H9 (cell line): Measurements from ENCODE around the gene MEIS2. TPM values are rescaled to one million over a fixed set of nuclear protein-coding genes. Genes with fewer than 3 reads are reported as not detected.

Experiments
- DNase-seq: peaks from one replicate; pipeline ENCODE4 v3.0.0-alpha.2; 2017
- H2AFZ ChIP-seq: one replicate; pipeline ENCODE4 v1.6.1; 2013; ENCODE audit warnings: mild to moderate bottlenecking, low read length, control low read depth, moderate library complexity
- H2AK5ac ChIP-seq: 2 replicates; pipeline ENCODE4 v1.6.1; 2013; ENCODE audit warnings: low read length, control low read depth, mixed read lengths; ENCODE audit not compliant: insufficient read length
- H2BK120ac ChIP-seq: one replicate; pipeline ENCODE4 v1.6.1; 2013; ENCODE audit warnings: low read depth, mild to moderate bottlenecking, low read length, control low read depth, inconsistent platforms; ENCODE audit not compliant: poor library complexity, severe bottlenecking
- H2BK12ac ChIP-seq: 2 replicates; pipeline ENCODE4 v1.6.1; 2013; ENCODE audit warnings: low read length, control low read depth, mixed read lengths, low read depth; ENCODE audit not compliant: insufficient read length
- H2BK15ac ChIP-seq: 2 replicates; pipeline ENCODE4 v1.6.1; 2013; ENCODE audit warnings: low read depth, low read length, control low read depth
- H2BK20ac ChIP-seq: one replicate; pipeline ENCODE4 v1.6.1; 2013; ENCODE audit warnings: low read depth, mild to moderate bottlenecking, low read length, control low read depth, inconsistent platforms; ENCODE audit not compliant: poor library complexity, severe bottlenecking
- H2BK5ac ChIP-seq: 2 replicates; pipeline ENCODE4 v1.6.1; 2013; ENCODE audit warnings: low read length, control low read depth, mixed read lengths; ENCODE audit not compliant: insufficient read length
- H3K14ac ChIP-seq: 2 replicates; pipeline ENCODE4 v1.6.1; 2013; ENCODE audit warnings: low read length, control low read depth; ENCODE audit not compliant: insufficient read depth
- H3K18ac ChIP-seq: 2 replicates; pipeline ENCODE4 v1.6.1; 2013; ENCODE audit warnings: low read depth, mild to moderate bottlenecking, mixed read lengths, low read length, control low read depth; ENCODE audit not compliant: insufficient read length
- H3K23ac ChIP-seq: 2 replicates; pipeline ENCODE4 v1.6.1; 2013; ENCODE audit warnings: low read length, control low read depth, mixed read lengths, low read depth; ENCODE audit not compliant: insufficient read length
- H3K23me2 ChIP-seq: 2 replicates; pipeline ENCODE4 v1.6.1; 2013; ENCODE audit warnings: low read depth, mild to moderate bottlenecking, mixed read lengths, low read length, control low read depth; ENCODE audit not compliant: insufficient read length, poor library complexity, severe bottlenecking
- H3K27ac ChIP-seq: 2 replicates; pipeline ENCODE4 v1.5.1; 2013; ENCODE audit warnings: low read length, control low read depth, mixed read lengths, low read depth; ENCODE audit not compliant: insufficient read length
- H3K27me3 ChIP-seq: 2 replicates; pipeline ENCODE4 v1.6.1; 2013; ENCODE audit warnings: low read length, control low read depth, inconsistent platforms; ENCODE audit not compliant: insufficient read depth
- H3K4ac ChIP-seq: 2 replicates; pipeline ENCODE4 v1.6.1; 2013; ENCODE audit warnings: low read depth, mild to moderate bottlenecking, control low read depth, inconsistent platforms, low read length, moderate library complexity
- H3K4me1 ChIP-seq: 2 replicates; pipeline ENCODE4 v1.6.1; 2013; ENCODE audit warnings: low read length, control low read depth, inconsistent platforms; ENCODE audit not compliant: insufficient read depth
- H3K4me2 ChIP-seq: 2 replicates; pipeline ENCODE4 v1.6.1; 2013; ENCODE audit warnings: low read length, control low read depth, mixed read lengths; ENCODE audit not compliant: insufficient read length, insufficient read depth
- H3K56ac ChIP-seq: 2 replicates; pipeline ENCODE4 v1.6.1; 2013; ENCODE audit warnings: low read depth, mild to moderate bottlenecking, mixed read lengths, low read length, control low read depth; ENCODE audit not compliant: insufficient read length
- H3K79me1 ChIP-seq: 2 replicates; pipeline ENCODE4 v1.6.1; 2013; ENCODE audit warnings: low read depth, mild to moderate bottlenecking, moderate library complexity, low read length, control low read depth, inconsistent platforms; ENCODE audit not compliant: insufficient read depth, poor library complexity, severe bottlenecking
- H3K79me2 ChIP-seq: 2 replicates; pipeline ENCODE4 v1.6.1; 2013; ENCODE audit warnings: low read length, control low read depth, inconsistent platforms; ENCODE audit not compliant: insufficient read depth
- H3K9ac ChIP-seq: 2 replicates; pipeline ENCODE4 v1.6.1; 2013; ENCODE audit warnings: low read length, control low read depth, mixed read lengths; ENCODE audit not compliant: insufficient read length; ENCODE audit errors: extremely low read depth
- H3K9me3 ChIP-seq: one replicate; pipeline ENCODE4 v1.6.1; 2013; ENCODE audit warnings: low read depth, low read length, inconsistent platforms; ENCODE audit not compliant: control insufficient read depth
- H3T11ph ChIP-seq: one replicate; pipeline ENCODE4 v1.6.1; 2013; ENCODE audit warnings: mild to moderate bottlenecking, low read length, control low read depth, inconsistent platforms
- H4K20me1 ChIP-seq: one replicate; pipeline ENCODE4 v1.6.1; 2013; ENCODE audit not compliant: control insufficient read depth, insufficient read length, insufficient read depth
- H4K5ac ChIP-seq: 2 replicates; pipeline ENCODE4 v1.6.1; 2013; ENCODE audit warnings: low read depth, mild to moderate bottlenecking, mixed read lengths, low read length, control low read depth; ENCODE audit not compliant: insufficient read length
- H4K8ac ChIP-seq: replicated peaks from 2 replicates; pipeline ENCODE4 v1.6.1; 2013; ENCODE audit warnings: low read length, control low read depth, mixed read lengths, low read depth; ENCODE audit not compliant: insufficient read length
- H4K91ac ChIP-seq: 2 replicates; pipeline ENCODE4 v1.6.1; 2013; ENCODE audit warnings: low read depth, mild to moderate bottlenecking, moderate library complexity, mixed read lengths, low read length, control low read depth; ENCODE audit not compliant: insufficient read length
- H3K27ac Mint-ChIP-seq, 3 experiments: 2 replicates in 2 of 3; 3 replicates in 1 of 3; pipeline ENCODE4 v1.8.0; 2020 to 2021; ENCODE audit warnings: mixed read lengths in 3 of 3, mild to moderate bottlenecking in 1 of 3, moderate library complexity in 1 of 3
- H3K27me3 Mint-ChIP-seq: 2 replicates; pipeline ENCODE4 v1.8.0; 2021; ENCODE audit warnings: low read depth, mild to moderate bottlenecking, moderate library complexity, mixed read lengths
- H3K36me3 Mint-ChIP-seq, 3 experiments: 2 replicates in 2 of 3; 3 replicates in 1 of 3; pipeline ENCODE4 v1.8.0; 2020 to 2021; ENCODE audit warnings: low read depth in 3 of 3, mixed read lengths in 3 of 3; ENCODE audit not compliant: insufficient read depth in 1 of 3
- H3K4me1 Mint-ChIP-seq, 2 experiments: 2 replicates each; pipeline ENCODE4 v1.8.0; 2020; ENCODE audit warnings: mixed read lengths in 2 of 2
- H3K4me3 Mint-ChIP-seq, 2 experiments: 2 replicates in 1 of 2; 3 replicates in 1 of 2; pipeline ENCODE4 v1.8.0; 2020 to 2021; ENCODE audit warnings: mild to moderate bottlenecking in 2 of 2, mixed read lengths in 2 of 2, moderate library complexity in 1 of 2
- H3K9me3 Mint-ChIP-seq, 2 experiments: 2 replicates in 1 of 2; 3 replicates in 1 of 2; pipeline ENCODE4 v1.8.0; 2020; ENCODE audit warnings: mild to moderate bottlenecking in 2 of 2, mixed read lengths in 2 of 2, moderate library complexity in 1 of 2
- WGBS: extraction: QIAGEN DNeasy Blood & Tissue Kit; methylation state at CpG from one replicate; pipeline ENCODE4 v1.1.7; 2013; ENCODE audit warnings: missing lambda C conversion rate, low lambda C conversion rate, mixed read lengths; ENCODE audit not compliant: insufficient read length; ENCODE audit errors: extremely low coverage; 5-methylcytosine and 5-hydroxymethylcytosine counted together
- total RNA-seq: library from RNA; stranded (reverse); gene quantifications from 2 replicates; pipeline ENCODE4 v1.2.1, GENCODE V29; 2021
- TF ChIP-seq, protein P1 (sequence below): fragments of 200-600 bp; sonication (generic); conservative IDR thresholded peaks from 3 replicates; pipeline ENCODE4 v1.8.0; 2021; ENCODE audit warnings: antibody characterized with exemption, mild to moderate bottlenecking

The MEIS2 gene
- total RNA-seq, 1 experiment from 2014 or later, result 0.35 TPM

DNA sequence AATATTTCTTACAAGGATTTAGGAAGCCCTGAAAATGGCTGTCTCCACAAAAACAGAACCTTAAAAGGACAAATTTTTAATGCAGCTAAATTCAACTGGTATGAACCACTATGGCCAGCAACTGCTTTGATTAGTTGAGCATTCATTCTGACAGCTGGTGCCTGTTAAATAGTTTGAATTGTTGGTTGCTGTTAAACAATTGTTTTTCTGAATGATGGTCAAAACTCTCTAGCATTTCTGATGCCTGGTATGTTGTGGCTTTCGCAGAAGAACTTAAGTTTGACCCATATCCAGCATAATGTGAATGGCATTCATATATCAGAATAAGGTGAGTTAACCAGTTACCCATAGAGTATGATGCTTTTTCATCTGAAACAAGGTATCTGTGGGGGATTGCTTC is 138.4 kb downstream of the MEIS2 start:
- Histone ChIP-seq H2BK5ac (no peak overlapping the region), H3K18ac (no peak overlapping the region), H3K23ac (no peak overlapping the region), H2AFZ (no peak overlapping the region), H3K79me1 (no peaks in the 10 kb centered on the region), H3K4me1 (no peaks in the 10 kb centered on the region), H3K27me3 (no peaks in the 10 kb centered on the region), H4K20me1 (no peaks in the 10 kb centered on the region), H3K56ac (no peak overlapping the region), H2BK12ac (no peak overlapping the region), H3K79me2 (no peaks in the 10 kb centered on the region), H3K14ac (no peak overlapping the region), H3K4me2 (no peak overlapping the region), H3T11ph (no peak overlapping the region), H3K4ac (no peak overlapping the region), H2BK15ac (no peak overlapping the region), H2BK20ac (no peak overlapping the region), H3K23me2 (no peaks in the 10 kb centered on the region), H3K9me3 (no peaks in the 10 kb centered on the region), H3K9ac (no peak overlapping the region), H2BK120ac (no peak overlapping the region), H3K27ac (no peak overlapping the region), H4K8ac (no peak overlapping the region), H4K5ac (no peak overlapping the region), H4K91ac (no peak overlapping the region), H2AK5ac (no peak overlapping the region)
- no peaks in the 10 kb centered on the region for H3K36me3 Mint-ChIP-seq
- H3K4me3 Mint-ChIP-seq, result no peak overlapping the region
- no peaks in the 10 kb centered on the region for H3K27me3 Mint-ChIP-seq
- H3K27ac Mint-ChIP-seq, result no peak overlapping the region
- WGBS, result no CpG with 5 or more reads among the region's 1 CpG
- TF ChIP-seq, protein P1, sequence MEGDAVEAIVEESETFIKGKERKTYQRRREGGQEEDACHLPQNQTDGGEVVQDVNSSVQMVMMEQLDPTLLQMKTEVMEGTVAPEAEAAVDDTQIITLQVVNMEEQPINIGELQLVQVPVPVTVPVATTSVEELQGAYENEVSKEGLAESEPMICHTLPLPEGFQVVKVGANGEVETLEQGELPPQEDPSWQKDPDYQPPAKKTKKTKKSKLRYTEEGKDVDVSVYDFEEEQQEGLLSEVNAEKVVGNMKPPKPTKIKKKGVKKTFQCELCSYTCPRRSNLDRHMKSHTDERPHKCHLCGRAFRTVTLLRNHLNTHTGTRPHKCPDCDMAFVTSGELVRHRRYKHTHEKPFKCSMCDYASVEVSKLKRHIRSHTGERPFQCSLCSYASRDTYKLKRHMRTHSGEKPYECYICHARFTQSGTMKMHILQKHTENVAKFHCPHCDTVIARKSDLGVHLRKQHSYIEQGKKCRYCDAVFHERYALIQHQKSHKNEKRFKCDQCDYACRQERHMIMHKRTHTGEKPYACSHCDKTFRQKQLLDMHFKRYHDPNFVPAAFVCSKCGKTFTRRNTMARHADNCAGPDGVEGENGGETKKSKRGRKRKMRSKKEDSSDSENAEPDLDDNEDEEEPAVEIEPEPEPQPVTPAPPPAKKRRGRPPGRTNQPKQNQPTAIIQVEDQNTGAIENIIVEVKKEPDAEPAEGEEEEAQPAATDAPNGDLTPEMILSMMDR, result no peak
- H3K9me3 Mint-ChIP-seq, result no peaks in the 10 kb centered on the region
- no peak for DNase-seq
- no peaks in the 10 kb centered on the region for H3K4me1 Mint-ChIP-seq
